ENCODE measurements around the gene NR3C2. TPM values are rescaled to one million over a fixed set of nuclear protein-coding genes. Genes with fewer than 3 reads are reported as not detected.

The NR3C2 gene
- total RNA-seq, 1 experiment from 2014 or later: 2.8 TPM

DNA sequence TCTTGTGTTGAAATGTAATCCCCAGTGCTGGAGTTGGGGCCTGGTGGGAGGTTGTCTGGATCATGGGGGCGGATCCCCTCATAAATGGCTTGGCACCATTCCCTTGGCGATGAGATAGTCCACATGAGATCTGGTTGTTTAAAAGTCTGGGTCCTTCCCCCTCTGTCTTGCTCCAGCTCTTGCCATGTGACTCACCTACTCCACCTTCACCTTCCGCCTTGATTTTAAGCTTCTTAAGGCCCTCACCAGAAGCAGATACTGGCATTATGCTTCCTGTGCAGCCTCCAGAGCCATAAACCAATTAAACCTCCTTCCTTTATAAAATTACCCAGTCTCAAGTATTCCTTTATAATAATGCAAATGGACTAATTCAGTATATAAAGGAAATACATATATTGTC lies 111.5 kb downstream of the NR3C2 start:
- Histone ChIP-seq H3K36me3 (ENCODE audit: low read depth, low read length) (no peaks in the 10 kb centered on the region), H3K27ac (ENCODE audit: low read length) (no peak overlapping the region), H3K4me3 (ENCODE audit: low read length) (no peak overlapping the region), H3K27me3 (ENCODE audit: low read length) (no peaks in the 10 kb centered on the region), H3K4me2 (ENCODE audit: low read length) (no peak overlapping the region), H3K9me3 (ENCODE audit: low read length) (no peaks in the 10 kb centered on the region), H2AFZ (ENCODE audit: low read length) (no peak overlapping the region), H3K4me1 (ENCODE audit: insufficient read depth, low read length) (no peaks in the 10 kb centered on the region), H3K9ac (ENCODE audit: low read length) (no peak overlapping the region), H3K79me2 (ENCODE audit: low read length) (no peaks in the 10 kb centered on the region), H3F3A (ENCODE audit: low read length, unreplicated experiment) (no peaks in the 10 kb centered on the region), H3K9me2 (replicated peaks; ENCODE audit: low read length) (no peaks in the 10 kb centered on the region), H4K20me1 (ENCODE audit: low read length) (no peaks in the 10 kb centered on the region)
- intact Hi-C loops (cut with micrococcal nuclease): no loop called here
- CTCF ChIA-PET: no interaction called here
- no peak for DNase-seq
- POLR2A ChIA-PET (ENCODE audit: unreplicated experiment): no interaction called here
- no TSS peak for BruUV-seq (replicated peaks)
- TF ChIP-seq EZH2 (IDR thresholded peaks at IDR 0.05; ENCODE audit: low read length, unreplicated experiment): no peak
- TF ChIP-seq, protein P1, sequence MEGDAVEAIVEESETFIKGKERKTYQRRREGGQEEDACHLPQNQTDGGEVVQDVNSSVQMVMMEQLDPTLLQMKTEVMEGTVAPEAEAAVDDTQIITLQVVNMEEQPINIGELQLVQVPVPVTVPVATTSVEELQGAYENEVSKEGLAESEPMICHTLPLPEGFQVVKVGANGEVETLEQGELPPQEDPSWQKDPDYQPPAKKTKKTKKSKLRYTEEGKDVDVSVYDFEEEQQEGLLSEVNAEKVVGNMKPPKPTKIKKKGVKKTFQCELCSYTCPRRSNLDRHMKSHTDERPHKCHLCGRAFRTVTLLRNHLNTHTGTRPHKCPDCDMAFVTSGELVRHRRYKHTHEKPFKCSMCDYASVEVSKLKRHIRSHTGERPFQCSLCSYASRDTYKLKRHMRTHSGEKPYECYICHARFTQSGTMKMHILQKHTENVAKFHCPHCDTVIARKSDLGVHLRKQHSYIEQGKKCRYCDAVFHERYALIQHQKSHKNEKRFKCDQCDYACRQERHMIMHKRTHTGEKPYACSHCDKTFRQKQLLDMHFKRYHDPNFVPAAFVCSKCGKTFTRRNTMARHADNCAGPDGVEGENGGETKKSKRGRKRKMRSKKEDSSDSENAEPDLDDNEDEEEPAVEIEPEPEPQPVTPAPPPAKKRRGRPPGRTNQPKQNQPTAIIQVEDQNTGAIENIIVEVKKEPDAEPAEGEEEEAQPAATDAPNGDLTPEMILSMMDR (conservative IDR thresholded peaks at IDR 0.05; ENCODE audit: low read depth, low read length): no peak
- TF ChIP-seq EZH2phosphoT487 (IDR thresholded peaks at IDR 0.05; ENCODE audit: borderline replicate concordance, low read length): no peak
- ATAC-seq: no peak

DNA sequence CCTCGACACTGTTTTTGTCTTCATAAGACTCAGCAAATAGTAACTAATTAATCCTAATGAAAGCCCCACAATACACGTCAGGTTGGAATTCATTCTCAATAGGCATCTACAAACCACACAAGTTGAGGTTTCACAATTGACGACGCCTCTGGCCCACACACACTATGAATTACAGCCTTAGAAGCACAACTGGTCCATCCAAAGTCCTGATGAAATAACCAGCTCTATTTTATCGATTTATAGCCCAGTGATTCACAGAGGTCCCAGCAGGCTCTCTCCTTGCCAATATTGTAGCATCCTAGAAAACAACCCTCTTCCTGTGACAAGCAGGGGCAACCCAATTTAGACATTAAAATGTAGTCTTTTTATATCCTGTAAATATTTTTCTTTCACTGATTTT lies 112.1 kb downstream of the NR3C2 start:
- intact Hi-C loops (cut with micrococcal nuclease): no loop called here
- no peak overlapping the region for H3K4me3 ChIP-seq (ENCODE audit: low read length)
- BruUV-seq (replicated peaks): no TSS peak
- TF ChIP-seq EZH2phosphoT487 (IDR thresholded peaks at IDR 0.05; ENCODE audit: borderline replicate concordance, low read length) (no peak), EZH2 (IDR thresholded peaks at IDR 0.05; ENCODE audit: low read length, unreplicated experiment) (no peak)
- TF ChIP-seq, protein P1 (conservative IDR thresholded peaks at IDR 0.05; ENCODE audit: low read depth, low read length): no peak
- H3K36me3 ChIP-seq (ENCODE audit: low read depth, low read length): no peaks in the 10 kb centered on the region
- ChIA-PET POLR2A (ENCODE audit: unreplicated experiment) (no interaction called here), CTCF (no interaction called here)
- H3K4me2 ChIP-seq (ENCODE audit: low read length): no peak overlapping the region
- H3K4me1 ChIP-seq (ENCODE audit: insufficient read depth, low read length): no peaks in the 10 kb centered on the region
- no peak overlapping the region for H3K9ac ChIP-seq (ENCODE audit: low read length)
- no peaks in the 10 kb centered on the region for H4K20me1 ChIP-seq (ENCODE audit: low read length)
- H3K27ac ChIP-seq (ENCODE audit: low read length): no peak overlapping the region
- H3F3A ChIP-seq (ENCODE audit: low read length, unreplicated experiment): no peaks in the 10 kb centered on the region
- no peaks in the 10 kb centered on the region for H3K9me3 ChIP-seq (ENCODE audit: low read length)
- DNase-seq (no peak), ATAC-seq (no peak)
- no peaks in the 10 kb centered on the region for H3K79me2 ChIP-seq (ENCODE audit: low read length)
- no peaks in the 10 kb centered on the region for H3K9me2 ChIP-seq (replicated peaks; ENCODE audit: low read length)
- H3K27me3 ChIP-seq (ENCODE audit: low read length): no peaks in the 10 kb centered on the region
- no peak overlapping the region for H2AFZ ChIP-seq (ENCODE audit: low read length)

DNA sequence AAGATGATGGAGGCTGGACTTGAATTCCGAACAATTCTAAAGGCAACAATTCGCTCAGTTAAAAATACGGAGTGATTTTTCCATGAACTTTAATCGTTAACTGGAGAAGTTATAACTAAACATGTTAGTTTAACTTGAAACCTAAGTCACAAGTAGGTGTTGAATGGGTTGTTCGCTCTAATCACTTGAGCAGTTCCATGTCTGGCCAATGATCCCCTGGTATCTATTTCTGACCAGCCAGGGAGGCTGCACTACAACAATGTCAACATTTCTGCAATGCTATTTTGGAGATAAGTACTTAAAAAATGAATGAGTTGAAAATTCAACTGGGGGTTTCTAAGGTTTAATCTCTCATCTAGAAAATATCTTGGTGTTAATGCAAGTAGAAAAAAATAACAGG lies 112.5 kb downstream of the NR3C2 start:
- no peaks in the 10 kb centered on the region for H3K4me1 ChIP-seq (ENCODE audit: insufficient read depth, low read length)
- H3K27ac ChIP-seq (ENCODE audit: low read length): no peak overlapping the region
- ATAC-seq: no peak
- no peaks in the 10 kb centered on the region for H3K9me3 ChIP-seq (ENCODE audit: low read length)
- no peak overlapping the region for H3K4me3 ChIP-seq (ENCODE audit: low read length)
- no peaks in the 10 kb centered on the region for H3F3A ChIP-seq (ENCODE audit: low read length, unreplicated experiment)
- no peak overlapping the region for H3K4me2 ChIP-seq (ENCODE audit: low read length)
- CTCF ChIA-PET: no interaction called here
- no peaks in the 10 kb centered on the region for H3K9me2 ChIP-seq (replicated peaks; ENCODE audit: low read length)
- H3K79me2 ChIP-seq (ENCODE audit: low read length): no peaks in the 10 kb centered on the region
- no peaks in the 10 kb centered on the region for H3K36me3 ChIP-seq (ENCODE audit: low read depth, low read length)
- POLR2A ChIA-PET (ENCODE audit: unreplicated experiment): no interaction called here
- no peak overlapping the region for H3K9ac ChIP-seq (ENCODE audit: low read length)
- intact Hi-C loops (cut with micrococcal nuclease): no loop called here
- TF ChIP-seq EZH2phosphoT487 (IDR thresholded peaks at IDR 0.05; ENCODE audit: borderline replicate concordance, low read length): no peak
- TF ChIP-seq, protein P1 (conservative IDR thresholded peaks at IDR 0.05; ENCODE audit: low read depth, low read length): no peak
- no peak for TF ChIP-seq EZH2 (IDR thresholded peaks at IDR 0.05; ENCODE audit: low read length, unreplicated experiment)
- no peak overlapping the region for H2AFZ ChIP-seq (ENCODE audit: low read length)
- DNase-seq: no peak
- no peaks in the 10 kb centered on the region for H3K27me3 ChIP-seq (ENCODE audit: low read length)
- no TSS peak for BruUV-seq (replicated peaks)
- no peaks in the 10 kb centered on the region for H4K20me1 ChIP-seq (ENCODE audit: low read length)
